Naive thymus-derived CD8-positive, alpha-beta T cell (primary cell): ENCODE data around the gene BAZ1B. TPM values are rescaled to one million over a fixed set of nuclear protein-coding genes. Genes with fewer than 3 reads are reported as not detected.
A peak's percentile ranks its signal among the peaks of the same experiment; 100 is the strongest.
"Not testable (repeated sequence)": the region's sequence is repeated elsewhere in the genome, so short reads cannot be mapped to it uniquely, and the experiment has no call there.

Source experiments
- ATAC-seq, 2 donors: fragments of 150-1000 bp; cut with Tn5 transposase in 1 of 2; sonication (Bioruptor Pico), chemical (Tn5 transposase) in 1 of 2; 1 replicate in 1 of 2; 2 replicates in 1 of 2; pipeline ENCODE4 v1.10.0; 2021; ENCODE audit warnings: mild to moderate bottlenecking in 2 of 2, moderate library complexity in 2 of 2
- POLR2A ChIA-PET: fragments of 350-600 bp; sonication (Branson Sonifier 250); formaldehyde crosslinking; loops from one replicate; lab custom pipeline; 2021; ENCODE audit warnings: antibody characterized with exemption; lab: Charles Lee
- DNase-seq, 10 donors: peaks; one replicate each; pipeline versions ENCODE4 v3.0.0 to v3.0.0-alpha.2; 2020 to 2022
- H3K27ac Mint-ChIP-seq, 10 donors: one replicate each; pipeline ENCODE4 v1.8.0; 2020 to 2022; ENCODE audit warnings: mild to moderate bottlenecking in 10 of 10, mixed read lengths in 10 of 10, moderate library complexity in 4 of 10, inconsistent platforms in 1 of 10
- H3K27me3 Mint-ChIP-seq, 5 donors: one replicate each; pipeline ENCODE4 v1.8.0; 2021 to 2022; ENCODE audit warnings: mixed read lengths in 5 of 5
- H3K36me3 Mint-ChIP-seq, 3 donors: one replicate each; pipeline ENCODE4 v1.8.0; 2020 to 2022; ENCODE audit warnings: mixed read lengths in 3 of 3, mild to moderate bottlenecking in 2 of 3, inconsistent platforms in 1 of 3
- H3K4me1 Mint-ChIP-seq, 4 donors: one replicate each; pipeline ENCODE4 v1.8.0; 2021 to 2022; ENCODE audit warnings: mixed read lengths in 4 of 4
- H3K4me3 Mint-ChIP-seq, 10 donors: one replicate each; pipeline ENCODE4 v1.8.0; 2020 to 2022; ENCODE audit warnings: mild to moderate bottlenecking in 10 of 10, mixed read lengths in 10 of 10, moderate library complexity in 6 of 10, inconsistent platforms in 1 of 10
- H3K9me3 Mint-ChIP-seq, 9 donors: one replicate each; pipeline ENCODE4 v1.8.0; 2020 to 2022; ENCODE audit warnings: mixed read lengths in 9 of 9, mild to moderate bottlenecking in 3 of 9, inconsistent platforms in 1 of 9, moderate library complexity in 1 of 9
- polyA plus RNA-seq, 3 donors: library from polyadenylated mRNA; unstranded; fragments of 300-500 nt; fragmentation: Illumina TruSeq; gene quantifications; one replicate each; pipeline ENCODE4 v1.2.3, GENCODE V29; 2021
- total RNA-seq, 8 experiments: library from RNA in 2 of 8; stranded (reverse) in 2 of 8; gene quantifications; one replicate each; pipeline ENCODE4 v1.2.3 and lab custom pipeline; 2021 to 2026

BAZ1B gene, protein sequence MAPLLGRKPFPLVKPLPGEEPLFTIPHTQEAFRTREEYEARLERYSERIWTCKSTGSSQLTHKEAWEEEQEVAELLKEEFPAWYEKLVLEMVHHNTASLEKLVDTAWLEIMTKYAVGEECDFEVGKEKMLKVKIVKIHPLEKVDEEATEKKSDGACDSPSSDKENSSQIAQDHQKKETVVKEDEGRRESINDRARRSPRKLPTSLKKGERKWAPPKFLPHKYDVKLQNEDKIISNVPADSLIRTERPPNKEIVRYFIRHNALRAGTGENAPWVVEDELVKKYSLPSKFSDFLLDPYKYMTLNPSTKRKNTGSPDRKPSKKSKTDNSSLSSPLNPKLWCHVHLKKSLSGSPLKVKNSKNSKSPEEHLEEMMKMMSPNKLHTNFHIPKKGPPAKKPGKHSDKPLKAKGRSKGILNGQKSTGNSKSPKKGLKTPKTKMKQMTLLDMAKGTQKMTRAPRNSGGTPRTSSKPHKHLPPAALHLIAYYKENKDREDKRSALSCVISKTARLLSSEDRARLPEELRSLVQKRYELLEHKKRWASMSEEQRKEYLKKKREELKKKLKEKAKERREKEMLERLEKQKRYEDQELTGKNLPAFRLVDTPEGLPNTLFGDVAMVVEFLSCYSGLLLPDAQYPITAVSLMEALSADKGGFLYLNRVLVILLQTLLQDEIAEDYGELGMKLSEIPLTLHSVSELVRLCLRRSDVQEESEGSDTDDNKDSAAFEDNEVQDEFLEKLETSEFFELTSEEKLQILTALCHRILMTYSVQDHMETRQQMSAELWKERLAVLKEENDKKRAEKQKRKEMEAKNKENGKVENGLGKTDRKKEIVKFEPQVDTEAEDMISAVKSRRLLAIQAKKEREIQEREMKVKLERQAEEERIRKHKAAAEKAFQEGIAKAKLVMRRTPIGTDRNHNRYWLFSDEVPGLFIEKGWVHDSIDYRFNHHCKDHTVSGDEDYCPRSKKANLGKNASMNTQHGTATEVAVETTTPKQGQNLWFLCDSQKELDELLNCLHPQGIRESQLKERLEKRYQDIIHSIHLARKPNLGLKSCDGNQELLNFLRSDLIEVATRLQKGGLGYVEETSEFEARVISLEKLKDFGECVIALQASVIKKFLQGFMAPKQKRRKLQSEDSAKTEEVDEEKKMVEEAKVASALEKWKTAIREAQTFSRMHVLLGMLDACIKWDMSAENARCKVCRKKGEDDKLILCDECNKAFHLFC (N-terminal part only)
- 10 to 100 TPM; 71.5 to 73.0 TPM for total RNA-seq
- polyA plus RNA-seq: 10 to 100 TPM; 12.1 to 27.0 (median 17.0) TPM
- 184 to 288 (median 236) reads per million in 6 experiments for total RNA-seq (lab: John Stamatoyannopoulos, UW)

- peaks cover 39 to 76% (median 69%) of the 10 kb centered on the region in 4 donors for H3K4me1 Mint-ChIP-seq
- peak within 1 kb of the TSS; percentile 90 to 99 (median 96) for H3K4me3 Mint-ChIP-seq
- H3K27ac Mint-ChIP-seq: peak within 1 kb of the TSS; percentile 98 to 100 (median 99)
- POLR2A ChIA-PET: interaction anchor here (0.6 to 4.8 kb wide), 23 partner anchors 10 to 694 kb away, joined by 3 to 81 read pairs (median 4); partner anchors contain the start of genes ABHD11, BCL7B, BUD23 and DNAJC30
- peak; percentile 91 to 98 (median 94) for DNase-seq
- no peaks in the 10 kb centered on the region for H3K9me3 Mint-ChIP-seq
- ATAC-seq: peak; percentile 92
- peaks cover 0 to 30% (median 6%) of the 10 kb centered on the region in 3 donors for H3K36me3 Mint-ChIP-seq
- no peaks in the 10 kb centered on the region for H3K27me3 Mint-ChIP-seq
Measured at GRCh38 chr7:73522105-73522872, at the start of gene BAZ1B. Gene BAZ1B (minus strand): TSS chr7:73522293. CDS start chr7:73521933, 360 bp downstream.

DNA sequence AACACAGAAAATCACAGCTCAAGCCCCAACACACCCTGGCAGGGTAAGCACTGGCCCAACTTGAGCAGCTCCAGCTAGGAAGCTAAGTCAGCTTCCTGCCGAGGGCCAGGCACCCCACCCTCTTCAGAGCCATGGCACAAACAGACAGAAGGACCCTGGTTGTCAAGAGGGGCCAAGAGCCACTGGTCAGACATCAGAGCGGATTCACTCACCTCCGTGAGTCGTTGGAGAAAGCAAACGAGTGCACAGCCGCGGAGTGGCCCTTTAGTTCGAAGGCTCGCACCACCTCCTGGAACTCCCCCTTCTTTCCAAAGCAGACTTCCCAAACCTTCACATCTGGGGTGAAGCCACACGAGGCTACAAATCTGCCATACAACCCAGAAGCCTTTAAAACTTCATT is 48.9 kb upstream of the BAZ1B start:
- H3K9me3 Mint-ChIP-seq: no peaks in the 10 kb centered on the region
- H3K36me3 Mint-ChIP-seq: peaks cover 0 to 64% (median 12%) of the 10 kb centered on the region in 3 donors
- POLR2A ChIA-PET: no interaction called here
- no peaks in the 10 kb centered on the region for H3K27me3 Mint-ChIP-seq
- peak overlapping the region in 3 of 10 donors; percentile 14 to 48 (median 19) for H3K27ac Mint-ChIP-seq
- ATAC-seq (no peak), DNase-seq (peak in 1 of 10 donors; percentile 41)
- peaks cover 18 to 29% (median 24%) of the 10 kb centered on the region in 4 donors for H3K4me1 Mint-ChIP-seq
- H3K4me3 Mint-ChIP-seq: no peak overlapping the region

DNA sequence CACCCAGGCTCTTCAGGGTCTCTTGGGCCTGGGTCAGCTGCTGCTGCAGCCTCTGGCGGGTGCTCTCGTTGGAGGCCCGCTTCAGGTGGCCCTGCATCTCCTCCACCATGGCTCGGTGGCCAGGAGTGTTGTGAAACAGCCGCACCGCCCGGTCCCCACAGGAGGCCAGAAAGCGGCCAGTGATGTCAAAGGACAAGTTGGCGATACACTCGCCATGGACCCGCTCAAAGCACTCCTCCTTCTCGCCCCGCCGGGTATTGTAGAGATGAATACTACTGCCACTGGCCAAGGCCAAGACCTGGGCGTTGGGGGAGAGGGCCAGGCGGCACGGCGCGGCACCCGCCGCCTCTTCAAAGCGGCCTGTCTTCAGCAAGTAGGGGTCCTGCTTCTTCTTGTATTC is 48.4 kb upstream of the BAZ1B start:
- ATAC-seq: no peak
- H3K36me3 Mint-ChIP-seq: peaks cover 0 to 63% (median 12%) of the 10 kb centered on the region in 3 donors
- peak overlapping the region in 1 of 10 donors; percentile 14 for H3K27ac Mint-ChIP-seq
- H3K27me3 Mint-ChIP-seq: no peaks in the 10 kb centered on the region
- POLR2A ChIA-PET: interaction anchor here (1.3 kb wide), 1 partner anchor 14 kb away, joined by 3 read pairs; no protein-coding TSS in a partner anchor
- peak in 1 of 10 donors; percentile 42 for DNase-seq
- peaks cover 18 to 32% (median 28%) of the 10 kb centered on the region in 4 donors for H3K4me1 Mint-ChIP-seq
- no peak overlapping the region for H3K4me3 Mint-ChIP-seq
- no peaks in the 10 kb centered on the region for H3K9me3 Mint-ChIP-seq

DNA sequence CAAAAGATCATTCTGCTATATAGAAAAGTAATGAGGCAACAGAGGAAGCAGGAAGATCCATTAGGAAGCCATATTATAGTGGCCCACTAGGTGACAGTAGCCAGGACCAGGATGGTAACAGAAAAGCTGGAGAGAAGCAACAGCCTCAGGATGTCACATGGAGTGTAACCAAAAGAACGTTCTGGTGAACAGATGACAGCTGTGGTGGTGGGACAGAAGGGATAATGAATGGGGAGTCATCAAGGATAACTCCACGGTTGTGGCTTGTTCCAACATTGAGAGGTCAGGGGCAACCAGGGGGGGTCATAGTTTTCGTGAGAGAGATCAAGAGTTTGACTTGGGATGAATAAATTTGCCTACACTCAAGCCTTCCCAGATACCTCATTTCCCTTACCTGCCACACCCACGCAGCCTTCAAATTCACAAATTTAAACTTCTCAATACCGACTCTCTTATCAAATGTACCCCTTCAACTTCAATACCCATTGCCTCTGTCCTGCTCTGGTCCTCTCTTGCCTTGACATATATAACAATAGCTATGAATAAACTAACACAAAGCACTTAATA is 47.0 kb upstream of the BAZ1B start:
- POLR2A ChIA-PET: interaction anchor here (0.6 to 1.6 kb wide), 4 partner anchors 9 to 215 kb away, joined by 3 to 6 read pairs (median 4); partner anchors contain the start of gene TBL2
- Mint-ChIP-seq H3K4me3 (no peak overlapping the region), H3K36me3 (peaks cover 0 to 51% (median 12%) of the 10 kb centered on the region in 3 donors), H3K27me3 (no peaks in the 10 kb centered on the region), H3K4me1 (peaks cover 16 to 43% (median 26%) of the 10 kb centered on the region in 4 donors), H3K27ac (peak overlapping the region in 9 of 10 donors; percentile 3 to 74 (median 24)), H3K9me3 (no peaks in the 10 kb centered on the region)
- DNase-seq: no peak
- ATAC-seq: no peak

DNA sequence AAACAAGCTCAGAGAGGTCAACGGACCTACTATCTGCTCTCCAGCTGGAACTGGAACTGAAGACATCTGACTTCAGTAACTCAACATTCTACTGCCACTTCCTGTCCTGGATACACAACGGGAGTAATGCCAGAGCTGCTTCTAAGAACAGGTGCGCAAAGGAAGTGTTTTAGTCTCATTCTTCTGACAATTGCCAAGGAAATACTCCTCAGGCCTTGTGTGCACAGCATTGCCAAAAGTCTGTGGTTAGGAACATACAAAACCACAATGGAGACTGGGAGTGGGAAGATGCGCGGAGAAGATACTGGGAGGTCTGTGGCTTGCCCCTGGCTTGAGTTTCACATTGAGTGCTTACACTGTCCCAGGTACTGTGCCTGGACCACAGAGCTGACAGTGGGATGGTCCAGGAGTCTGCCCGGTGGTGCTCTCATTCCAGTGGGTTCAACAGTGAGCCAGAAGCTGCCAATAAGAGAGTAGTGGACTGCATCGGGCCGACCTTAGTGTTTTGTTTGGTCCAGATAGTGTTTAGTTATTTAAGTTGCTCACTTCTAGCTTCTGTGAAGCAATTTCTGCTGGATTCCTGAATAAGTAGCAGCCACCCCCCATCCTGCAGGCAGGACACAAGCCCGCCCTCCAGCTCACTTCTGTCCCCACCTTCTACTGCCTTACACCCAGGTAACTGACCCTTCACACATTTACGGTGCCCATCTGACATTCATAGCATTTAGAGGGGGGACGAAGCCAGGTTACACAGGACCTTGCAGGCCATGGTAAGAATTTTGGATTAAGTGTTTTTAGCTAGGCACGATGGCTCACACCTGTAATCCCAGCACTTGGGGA is 46.0 kb upstream of the BAZ1B start:
- DNase-seq: peak in 1 of 10 donors; percentile 43
- H3K4me3 Mint-ChIP-seq: no peak overlapping the region
- no peaks in the 10 kb centered on the region for H3K9me3 Mint-ChIP-seq
- H3K27me3 Mint-ChIP-seq: no peaks in the 10 kb centered on the region
- no peak for ATAC-seq
- H3K4me1 Mint-ChIP-seq: peaks cover 14 to 43% (median 23%) of the 10 kb centered on the region in 4 donors
- H3K27ac Mint-ChIP-seq: peak overlapping the region in 7 of 10 donors; percentile 37 to 89 (median 69)
- POLR2A ChIA-PET: interaction anchor here (0.6 to 2.1 kb wide), 5 partner anchors 8 to 216 kb away, joined by 3 to 6 read pairs (median 4); partner anchors contain the start of genes BAZ1B and TBL2
- H3K36me3 Mint-ChIP-seq: peaks cover 0 to 40% (median 8%) of the 10 kb centered on the region in 3 donors

GRCh38 chr7:73567140-73567539 is 45.0 kb upstream of the BAZ1B start:
- Mint-ChIP-seq H3K27me3 (no peaks in the 10 kb centered on the region), H3K4me1 (peaks cover 11 to 38% (median 23%) of the 10 kb centered on the region in 4 donors), H3K36me3 (peaks cover 0 to 31% (median 2%) of the 10 kb centered on the region in 3 donors), H3K9me3 (no peaks in the 10 kb centered on the region), H3K27ac (peak overlapping the region in 3 of 10 donors; percentile 24 to 83 (median 79)), H3K4me3 (no peak overlapping the region)
- POLR2A ChIA-PET: interaction anchor here (1.9 to 2.1 kb wide), 2 partner anchors 10 to 46 kb away, joined by 6 to 13 read pairs; partner anchors contain the start of genes BAZ1B and BCL7B
- ATAC-seq: no peak
- DNase-seq: peak in 1 of 10 donors; percentile 23

DNA sequence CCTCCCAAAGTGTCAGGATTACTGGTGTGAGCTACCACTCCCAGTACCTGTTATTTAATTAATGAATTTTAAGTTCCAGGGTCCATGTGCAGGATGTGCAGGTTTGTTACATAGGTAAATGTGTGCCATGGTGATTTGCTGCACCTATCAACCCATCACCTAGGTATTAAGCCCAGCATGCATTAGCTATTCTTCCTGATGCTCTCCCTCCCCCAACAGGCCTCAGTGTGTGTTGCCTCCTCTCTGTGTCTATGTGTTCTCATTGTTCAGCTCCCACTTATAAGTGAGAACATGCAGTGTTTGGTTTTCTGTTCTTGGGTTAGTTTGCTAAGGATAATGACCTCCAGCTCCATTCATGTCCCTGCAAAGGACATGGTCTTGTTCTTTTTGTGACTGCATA is 44.3 kb upstream of the BAZ1B start:
- H3K9me3 Mint-ChIP-seq, H3K27me3 Mint-ChIP-seq: not testable (repeated sequence)
- DNase-seq (peak in 1 of 10 donors; percentile 22), ATAC-seq (peak; percentile 39 to 68)
- H3K27ac Mint-ChIP-seq: peak overlapping the region; percentile 29 to 88 (median 81)
- POLR2A ChIA-PET: interaction anchor here (0.6 to 2.1 kb wide), 5 partner anchors 9 to 290 kb away, joined by 3 to 16 read pairs (median 11); partner anchors contain the start of genes BAZ1B, BCL7B and TBL2
- peak overlapping the region; percentile 65 to 86 (median 84) for H3K4me3 Mint-ChIP-seq
- H3K4me1 Mint-ChIP-seq: peaks cover 11 to 38% (median 23%) of the 10 kb centered on the region in 4 donors
- H3K36me3 Mint-ChIP-seq: peaks cover 0 to 24% (median 0%) of the 10 kb centered on the region in 3 donors

DNA sequence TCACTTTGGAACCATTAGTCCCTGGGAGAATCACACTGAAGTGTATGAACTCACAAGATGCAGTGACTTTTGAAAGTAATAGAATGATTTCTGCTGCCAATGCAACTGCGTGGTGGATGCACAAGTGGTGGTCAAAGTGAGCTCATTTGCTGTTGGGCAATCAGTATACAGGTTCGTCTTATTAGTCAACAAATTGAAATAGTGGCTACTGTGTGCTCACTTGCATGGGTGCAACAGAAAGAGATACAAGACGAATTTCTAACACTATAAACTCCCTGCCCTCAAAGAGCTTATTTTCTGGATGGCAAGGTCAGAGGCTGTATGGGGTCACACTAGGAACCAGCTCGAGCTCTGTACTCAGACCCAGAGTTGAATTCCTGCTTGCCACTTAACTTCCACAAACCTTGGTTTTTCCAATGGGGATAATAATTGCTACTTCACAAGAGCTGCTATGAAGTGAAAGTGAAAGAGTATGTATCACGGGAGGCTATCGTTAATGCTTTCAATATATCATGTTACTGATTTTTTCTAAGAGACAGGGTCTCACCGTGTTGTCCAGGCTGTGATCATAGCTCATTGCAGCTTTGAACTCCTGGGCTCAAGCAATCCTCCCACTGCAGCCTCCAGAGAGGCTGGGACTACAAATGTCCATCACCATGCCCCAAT is 43.7 kb upstream of the BAZ1B start:
- Mint-ChIP-seq H3K4me3 (peak overlapping the region; percentile 65 to 86 (median 84)), H3K4me1 (peaks cover 11 to 38% (median 23%) of the 10 kb centered on the region in 4 donors), H3K27me3 (no peaks in the 10 kb centered on the region), H3K27ac (peak overlapping the region; percentile 29 to 88 (median 82)), H3K36me3 (peaks cover 0 to 18% (median 0%) of the 10 kb centered on the region in 3 donors), H3K9me3 (no peaks in the 10 kb centered on the region)
- no peak for DNase-seq
- POLR2A ChIA-PET: interaction anchor here (0.6 to 2.1 kb wide), 6 partner anchors 9 to 737 kb away, joined by 3 to 16 read pairs (median 8); partner anchors contain the start of genes BAZ1B, BCL7B and TBL2
- peak; percentile 39 to 49 for ATAC-seq

DNA sequence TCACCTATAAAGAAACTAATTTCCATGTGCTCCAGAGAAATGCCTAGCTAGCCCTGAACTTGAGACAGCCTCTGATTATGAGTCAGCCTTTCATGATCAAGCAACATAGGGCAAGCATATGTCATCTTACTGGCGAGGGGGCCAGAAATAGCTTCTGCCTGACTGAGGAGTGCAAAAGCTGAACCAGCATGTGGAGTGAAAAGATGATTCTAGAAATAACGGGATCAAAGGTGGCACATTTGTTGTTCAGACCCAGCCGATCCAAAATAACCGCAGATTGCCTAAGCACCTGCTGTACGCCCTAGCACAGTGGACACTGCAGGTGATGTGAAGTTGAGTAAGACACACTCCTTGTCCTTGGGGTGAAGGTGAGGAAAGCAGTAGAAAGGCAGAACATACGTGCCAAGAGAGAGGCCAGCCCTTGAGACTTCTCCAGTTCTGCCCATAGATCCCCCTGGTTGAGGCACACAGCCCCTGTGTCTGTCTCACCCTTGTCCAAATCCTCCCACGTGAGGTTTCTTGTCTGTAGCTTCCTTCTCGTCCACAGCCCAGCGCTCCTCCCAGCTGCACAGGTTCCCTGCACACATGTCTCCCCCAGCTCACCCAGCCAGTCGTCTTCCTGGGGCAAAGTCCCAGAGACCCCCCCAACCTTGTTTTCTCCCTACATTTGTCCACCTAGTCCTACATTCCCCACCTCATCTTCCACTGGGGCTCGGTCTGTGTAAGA is 38.2 kb upstream of the BAZ1B start:
- H3K36me3 Mint-ChIP-seq: peaks cover 0 to 4% (median 0%) of the 10 kb centered on the region in 3 donors
- peak overlapping the region in 2 of 10 donors; percentile 1 to 44 for H3K4me3 Mint-ChIP-seq
- H3K27ac Mint-ChIP-seq: peak overlapping the region in 2 of 10 donors; percentile 12 to 41
- peaks cover 14 to 28% (median 22%) of the 10 kb centered on the region in 4 donors for H3K4me1 Mint-ChIP-seq
- no peak for DNase-seq
- no peaks in the 10 kb centered on the region for H3K9me3 Mint-ChIP-seq
- no peak for ATAC-seq
- POLR2A ChIA-PET: interaction anchor here (0.8 to 2.9 kb wide), 3 partner anchors 8 to 38 kb away, joined by 4 to 17 read pairs (median 6); partner anchors contain the start of genes BAZ1B and TBL2
- no peaks in the 10 kb centered on the region for H3K27me3 Mint-ChIP-seq
